ENCODE measurements around the gene CKB. TPM values are rescaled to one million over a fixed set of nuclear protein-coding genes. Genes with fewer than 3 reads are reported as not detected.
"Not testable (repeated sequence)": the region's sequence is repeated elsewhere in the genome, so short reads cannot be mapped to it uniquely, and the experiment has no call there.

CKB gene
- total RNA-seq, 1 donor: 6.4 TPM

- Histone ChIP-seq H3K4me3 (ENCODE audit: low read length) (peak overlapping the region; percentile 74), H3K9me3 (ENCODE audit: low read depth, low read length) (no peaks in the 10 kb centered on the region), H3K27me3 (ENCODE audit: insufficient read depth, low read length) (peaks cover 14% of the 10 kb centered on the region), H3K4me1 (ENCODE audit: insufficient read depth, low read length) (peaks cover 42% of the 10 kb centered on the region)
These were observed 5.5 kb upstream of the CKB start for GRCh38 chr14:103528146-103528586.

GRCh38 chr14:103527408-103528145 lies 4.9 kb upstream of the CKB start:
- H3K9me3 ChIP-seq (ENCODE audit: low read depth, low read length): no peaks in the 10 kb centered on the region
- no peak overlapping the region for H3K4me3 ChIP-seq (ENCODE audit: low read length)
- peaks cover 48% of the 10 kb centered on the region for H3K4me1 ChIP-seq (ENCODE audit: insufficient read depth, low read length)

GRCh38 chr14:103526914-103527248 lies 4.3 kb upstream of the CKB start:
- peaks cover 22% of the 10 kb centered on the region for H3K27me3 ChIP-seq (ENCODE audit: insufficient read depth, low read length)
- no peaks in the 10 kb centered on the region for H3K9me3 ChIP-seq (ENCODE audit: low read depth, low read length)
- peaks cover 52% of the 10 kb centered on the region for H3K4me1 ChIP-seq (ENCODE audit: insufficient read depth, low read length)
- no peak overlapping the region for H3K4me3 ChIP-seq (ENCODE audit: low read length)

More at GRCh38 chr14:103527408-103528145, 4.9 kb upstream of the CKB start:
- peaks cover 18% of the 10 kb centered on the region for H3K27me3 ChIP-seq (ENCODE audit: insufficient read depth, low read length)

GRCh38 chr14:103526247-103526913 lies 3.8 kb upstream of the CKB start:
- Histone ChIP-seq H3K27me3 (ENCODE audit: insufficient read depth, low read length) (peaks cover 22% of the 10 kb centered on the region), H3K9me3 (ENCODE audit: low read depth, low read length) (no peaks in the 10 kb centered on the region), H3K4me1 (ENCODE audit: insufficient read depth, low read length) (peaks cover 52% of the 10 kb centered on the region), H3K4me3 (ENCODE audit: low read length) (no peak overlapping the region)

GRCh38 chr14:103525430-103526246 lies 3.0 kb upstream of the CKB start:
- peaks cover 58% of the 10 kb centered on the region for H3K4me1 ChIP-seq (ENCODE audit: insufficient read depth, low read length)

GRCh38 chr14:103524002-103524935 lies 1.6 kb upstream of the CKB start:
- H3K4me3 ChIP-seq (ENCODE audit: low read length): no peak overlapping the region
- peaks cover 51% of the 10 kb centered on the region for H3K4me1 ChIP-seq (ENCODE audit: insufficient read depth, low read length)
- H3K9me3 ChIP-seq (ENCODE audit: low read depth, low read length): no peaks in the 10 kb centered on the region
- peaks cover 27% of the 10 kb centered on the region for H3K27me3 ChIP-seq (ENCODE audit: insufficient read depth, low read length)

More at GRCh38 chr14:103525430-103526246, 3.0 kb upstream of the CKB start:
- peaks cover 22% of the 10 kb centered on the region for H3K27me3 ChIP-seq (ENCODE audit: insufficient read depth, low read length)
- H3K4me3 ChIP-seq (ENCODE audit: low read length); H3K9me3 ChIP-seq (ENCODE audit: low read depth, low read length): not testable (repeated sequence)

GRCh38 chr14:103523575-103523954 lies 935 bp upstream of the CKB start:
- no peak overlapping the region for H3K4me3 ChIP-seq (ENCODE audit: low read length)
- H3K9me3 ChIP-seq (ENCODE audit: low read depth, low read length): no peaks in the 10 kb centered on the region
- H3K4me1 ChIP-seq (ENCODE audit: insufficient read depth, low read length): peaks cover 55% of the 10 kb centered on the region
- H3K27me3 ChIP-seq (ENCODE audit: insufficient read depth, low read length): peaks cover 27% of the 10 kb centered on the region

- Histone ChIP-seq H3K4me1 (ENCODE audit: insufficient read depth, low read length) (peaks cover 41% of the 10 kb centered on the region), H3K27me3 (ENCODE audit: insufficient read depth, low read length) (peaks cover 27% of the 10 kb centered on the region), H3K4me3 (ENCODE audit: low read length) (peak overlapping the region; percentile 24), H3K9me3 (ENCODE audit: low read depth, low read length) (no peaks in the 10 kb centered on the region)
These were observed 573 bp downstream of the CKB start for GRCh38 chr14:103521951-103522563.

GRCh38 chr14:103521438-103521950 lies 1.1 kb downstream of the CKB start:
- Histone ChIP-seq H3K4me3 (ENCODE audit: low read length) (peak overlapping the region; percentile 24), H3K27me3 (ENCODE audit: insufficient read depth, low read length) (peaks cover 27% of the 10 kb centered on the region), H3K9me3 (ENCODE audit: low read depth, low read length) (no peaks in the 10 kb centered on the region), H3K4me1 (ENCODE audit: insufficient read depth, low read length) (peaks cover 35% of the 10 kb centered on the region)

- Histone ChIP-seq H3K4me1 (ENCODE audit: insufficient read depth, low read length) (peaks cover 29% of the 10 kb centered on the region), H3K27me3 (ENCODE audit: insufficient read depth, low read length) (peaks cover 27% of the 10 kb centered on the region), H3K4me3 (ENCODE audit: low read length) (peak overlapping the region; percentile 24), H3K9me3 (ENCODE audit: low read depth, low read length) (no peaks in the 10 kb centered on the region)
These were observed 1.8 kb downstream of the CKB start for GRCh38 chr14:103520657-103521437.

- peaks cover 28% of the 10 kb centered on the region for H3K4me1 ChIP-seq (ENCODE audit: insufficient read depth, low read length)
- no peak overlapping the region for H3K4me3 ChIP-seq (ENCODE audit: low read length)
- no peaks in the 10 kb centered on the region for H3K9me3 ChIP-seq (ENCODE audit: low read depth, low read length)
- peaks cover 27% of the 10 kb centered on the region for H3K27me3 ChIP-seq (ENCODE audit: insufficient read depth, low read length)
These were observed 2.4 kb downstream of the CKB start for GRCh38 chr14:103520269-103520656.

- no peaks in the 10 kb centered on the region for H3K9me3 ChIP-seq (ENCODE audit: low read depth, low read length)
- peaks cover 27% of the 10 kb centered on the region for H3K27me3 ChIP-seq (ENCODE audit: insufficient read depth, low read length)
- peaks cover 28% of the 10 kb centered on the region for H3K4me1 ChIP-seq (ENCODE audit: insufficient read depth, low read length)
- no peak overlapping the region for H3K4me3 ChIP-seq (ENCODE audit: low read length)
These were observed 2.8 kb downstream of the CKB start for GRCh38 chr14:103519837-103520212.

GRCh38 chr14:103519043-103519836 lies 3.4 kb downstream of the CKB start:
- peaks cover 24% of the 10 kb centered on the region for H3K27me3 ChIP-seq (ENCODE audit: insufficient read depth, low read length)
- H3K4me3 ChIP-seq (ENCODE audit: low read length): no peak overlapping the region
- no peaks in the 10 kb centered on the region for H3K9me3 ChIP-seq (ENCODE audit: low read depth, low read length)
- H3K4me1 ChIP-seq (ENCODE audit: insufficient read depth, low read length): peaks cover 28% of the 10 kb centered on the region

All from mononuclear cell (primary cell).